D341Med (cell line): ENCODE results near the gene MGLL.

ENCODE experiments used
- DNase-seq: peaks from one replicate; pipeline ENCODE4 v3.0.0; 2012; ENCODE audit warnings: low spot score

MGLL gene

GRCh38 chr3:127740136-127740915 is 82.0 kb downstream of the MGLL start:
- DNase-seq: no peak

GRCh38 chr3:127739347-127740135 is 82.8 kb downstream of the MGLL start:
- no peak for DNase-seq

- DNase-seq: no peak
Observed at GRCh38 chr3:127738192-127738840, 84.0 kb downstream of the MGLL start.

GRCh38 chr3:127736801-127737539 is 85.3 kb downstream of the MGLL start:
- DNase-seq: no peak

- DNase-seq: no peak
Observed at GRCh38 chr3:127735767-127736693, 86.3 kb downstream of the MGLL start.

GRCh38 chr3:127734754-127735473 is 87.4 kb downstream of the MGLL start:
- DNase-seq: no peak

GRCh38 chr3:127734181-127734720 is 88.1 kb downstream of the MGLL start:
- no peak for DNase-seq

- DNase-seq: no peak
Observed at GRCh38 chr3:127733781-127734180, 88.5 kb downstream of the MGLL start.

GRCh38 chr3:127732879-127733350 is 89.4 kb downstream of the MGLL start:
- DNase-seq: no peak

- DNase-seq: no peak
Observed at GRCh38 chr3:127732303-127732702, 90.0 kb downstream of the MGLL start.

- DNase-seq: no peak
Observed at GRCh38 chr3:127731546-127732289, 90.6 kb downstream of the MGLL start.

GRCh38 chr3:127730666-127731295 is 91.5 kb downstream of the MGLL start:
- DNase-seq: no peak

GRCh38 chr3:127730171-127730570 is 92.1 kb downstream of the MGLL start:
- DNase-seq: no peak

GRCh38 chr3:127729556-127730056 is 92.7 kb downstream of the MGLL start:
- DNase-seq: no peak

GRCh38 chr3:127728417-127729015 is 93.8 kb downstream of the MGLL start:
- DNase-seq: no peak

- DNase-seq: no peak
Observed at GRCh38 chr3:127726894-127727293, 95.4 kb downstream of the MGLL start.

GRCh38 chr3:127723011-127723567 is 99.2 kb downstream of the MGLL start:
- DNase-seq: no peak
